GM10847 (cell line): ENCODE results near the gene APOA1.

Experiments used
- POLR2A ChIP-seq: IDR thresholded peaks from 2 replicates; pipeline ENCODE4 v1.6.1; 2011; ENCODE audit not compliant: insufficient read length; ENCODE audit errors: extremely low read depth

The APOA1 gene

GRCh38 chr11:116791002-116791812 is 46.2 kb downstream of the APOA1 start:
- TF ChIP-seq POLR2A: no peak

GRCh38 chr11:116790167-116791001 is 47.0 kb downstream of the APOA1 start:
- no peak for TF ChIP-seq POLR2A

GRCh38 chr11:116788975-116789374 is 48.4 kb downstream of the APOA1 start:
- no peak for TF ChIP-seq POLR2A

GRCh38 chr11:116788534-116788933 is 48.9 kb downstream of the APOA1 start:
- TF ChIP-seq POLR2A: no peak

- peak; percentile 85 for TF ChIP-seq POLR2A
Observed at GRCh38 chr11:116787786-116788486, 49.5 kb downstream of the APOA1 start, which contains the start of gene ZPR1. TSS of gene ZPR1 (minus strand) at chr11:116788023. CDS start at chr11:116787990, 33 bp downstream.

GRCh38 chr11:116787436-116787785 is 50.0 kb downstream of the APOA1 start:
- TF ChIP-seq POLR2A: no peak

- no peak for TF ChIP-seq POLR2A
Observed at GRCh38 chr11:116786966-116787365, 50.5 kb downstream of the APOA1 start.

GRCh38 chr11:116786326-116786725 is 51.1 kb downstream of the APOA1 start:
- TF ChIP-seq POLR2A: no peak
